MM.1S (cell line): ENCODE results near the gene LARGE1.

ENCODE experiments used
- DNase-seq: peaks from one replicate; pipeline ENCODE4 v3.0.0-alpha.2; 2015
- H2AFZ ChIP-seq: fragments of 300-600 bp; sonication (generic); 2 replicates; pipeline ENCODE4 v1.6.0; 2016; ENCODE audit warnings: antibody characterized with exemption, low read length
- H3F3A ChIP-seq: fragments of 300-600 bp; sonication (generic); 2 replicates; pipeline ENCODE4 v1.6.1; 2016; ENCODE audit warnings: mild to moderate bottlenecking, antibody characterized with exemption, low read length, moderate library complexity, mixed read lengths; ENCODE audit not compliant: insufficient read depth
- H3K27ac ChIP-seq: fragments of 300-600 bp; sonication (generic); 2 replicates; pipeline ENCODE4 v1.5.1; 2016; ENCODE audit warnings: mild to moderate bottlenecking, low read length
- H3K27me3 ChIP-seq: fragments of 300-600 bp; sonication (generic); replicated peaks from 2 replicates; pipeline ENCODE4 v1.6.0; 2016; ENCODE audit warnings: low read length; ENCODE audit not compliant: insufficient read depth
- H3K36me3 ChIP-seq: fragments of 300-600 bp; sonication (generic); replicated peaks from 2 replicates; pipeline ENCODE4 v1.6.1; 2016; ENCODE audit warnings: mild to moderate bottlenecking, low read length, mixed read lengths; ENCODE audit not compliant: insufficient read depth
- H3K4me1 ChIP-seq: fragments of 300-600 bp; sonication (generic); 2 replicates; pipeline ENCODE4 v1.6.1; 2016; ENCODE audit warnings: low read length, mixed read lengths
- H3K4me2 ChIP-seq: fragments of 300-600 bp; sonication (generic); 2 replicates; pipeline ENCODE4 v1.6.0; 2016; ENCODE audit warnings: low read depth, low read length
- H3K4me3 ChIP-seq: fragments of 300-600 bp; sonication (generic); 2 replicates; pipeline ENCODE4 v1.5.1; 2016; ENCODE audit warnings: low read length, mixed read lengths
- H3K79me2 ChIP-seq: fragments of 300-600 bp; sonication (generic); 2 replicates; pipeline ENCODE4 v1.6.1; 2016; ENCODE audit warnings: mixed run types, low read length, mixed read lengths
- H3K9ac ChIP-seq: fragments of 300-600 bp; sonication (generic); 2 replicates; pipeline ENCODE4 v1.6.1; 2016; ENCODE audit warnings: low read length, mixed read lengths
- H3K9me2 ChIP-seq: fragments of 300-600 bp; sonication (generic); replicated peaks from 2 replicates; pipeline ENCODE4 v1.6.1; 2016; ENCODE audit warnings: mild to moderate bottlenecking, low read length, mixed read lengths; ENCODE audit not compliant: insufficient read depth
- H3K9me3 ChIP-seq: fragments of 300-600 bp; sonication (generic); replicated peaks from 2 replicates; pipeline ENCODE4 v1.6.1; 2016; ENCODE audit warnings: mild to moderate bottlenecking, low read length, mixed read lengths; ENCODE audit not compliant: insufficient read depth
- H4K20me1 ChIP-seq: fragments of 300-600 bp; sonication (generic); 2 replicates; pipeline ENCODE4 v1.6.1; 2016; ENCODE audit warnings: mild to moderate bottlenecking, low read length, moderate library complexity, mixed read lengths; ENCODE audit not compliant: insufficient read depth
- EZH2 ChIP-seq: fragments of 300-600 bp; sonication (generic); optimal IDR thresholded peaks from 2 replicates; pipeline ENCODE3; 2017; ENCODE audit warnings: low read depth, mild to moderate bottlenecking, antibody characterized with exemption, low read length, mixed read lengths
- EZH2phosphoT487 ChIP-seq: fragments of 300-600 bp; sonication (generic); IDR thresholded peaks from 2 replicates; pipeline ENCODE4 v1.6.1; 2018; ENCODE audit warnings: antibody characterized with exemption, low read length
- TF ChIP-seq, protein P1 (sequence below): fragments of 300-600 bp; sonication (generic); IDR thresholded peaks from 2 replicates; pipeline ENCODE4 v1.5.1; 2016; ENCODE audit warnings: antibody characterized with exemption, low read length, mixed read lengths

LARGE1 gene

GRCh38 chr22:33589297-33589696, 331.0 kb downstream of the LARGE1 start:
- H3K36me3 ChIP-seq, result no peaks in the 10 kb centered on the region
- H3K4me3 ChIP-seq, result no peak overlapping the region
- no peak for DNase-seq
- no peaks in the 10 kb centered on the region for H3K27me3 ChIP-seq
- H3K9me2 ChIP-seq, result no peaks in the 10 kb centered on the region
- no peak overlapping the region for H3K9ac ChIP-seq
- TF ChIP-seq EZH2, result no peak
- TF ChIP-seq, protein P1, sequence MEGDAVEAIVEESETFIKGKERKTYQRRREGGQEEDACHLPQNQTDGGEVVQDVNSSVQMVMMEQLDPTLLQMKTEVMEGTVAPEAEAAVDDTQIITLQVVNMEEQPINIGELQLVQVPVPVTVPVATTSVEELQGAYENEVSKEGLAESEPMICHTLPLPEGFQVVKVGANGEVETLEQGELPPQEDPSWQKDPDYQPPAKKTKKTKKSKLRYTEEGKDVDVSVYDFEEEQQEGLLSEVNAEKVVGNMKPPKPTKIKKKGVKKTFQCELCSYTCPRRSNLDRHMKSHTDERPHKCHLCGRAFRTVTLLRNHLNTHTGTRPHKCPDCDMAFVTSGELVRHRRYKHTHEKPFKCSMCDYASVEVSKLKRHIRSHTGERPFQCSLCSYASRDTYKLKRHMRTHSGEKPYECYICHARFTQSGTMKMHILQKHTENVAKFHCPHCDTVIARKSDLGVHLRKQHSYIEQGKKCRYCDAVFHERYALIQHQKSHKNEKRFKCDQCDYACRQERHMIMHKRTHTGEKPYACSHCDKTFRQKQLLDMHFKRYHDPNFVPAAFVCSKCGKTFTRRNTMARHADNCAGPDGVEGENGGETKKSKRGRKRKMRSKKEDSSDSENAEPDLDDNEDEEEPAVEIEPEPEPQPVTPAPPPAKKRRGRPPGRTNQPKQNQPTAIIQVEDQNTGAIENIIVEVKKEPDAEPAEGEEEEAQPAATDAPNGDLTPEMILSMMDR, result no peak
- no peak for TF ChIP-seq EZH2phosphoT487
- H3K9me3 ChIP-seq, result no peaks in the 10 kb centered on the region
- H3K4me1 ChIP-seq, result no peaks in the 10 kb centered on the region
- H3K27ac ChIP-seq, result no peak overlapping the region
- H3K4me2 ChIP-seq, result no peak overlapping the region
- H4K20me1 ChIP-seq, result no peaks in the 10 kb centered on the region
- peaks cover 3% of the 10 kb centered on the region; the same call in 1 of the 2 replicates for H3K79me2 ChIP-seq
- no peak overlapping the region for H2AFZ ChIP-seq
- H3F3A ChIP-seq, result no peaks in the 10 kb centered on the region

- no peaks in the 10 kb centered on the region for H3K4me1 ChIP-seq
- H3K4me2 ChIP-seq, result no peak overlapping the region
- H3K9me2 ChIP-seq, result no peaks in the 10 kb centered on the region
- no peaks in the 10 kb centered on the region for H3F3A ChIP-seq
- no peaks in the 10 kb centered on the region for H3K27me3 ChIP-seq
- H3K79me2 ChIP-seq, result peaks cover 3% of the 10 kb centered on the region; the same call in 1 of the 2 replicates
- no peaks in the 10 kb centered on the region for H3K9me3 ChIP-seq
- no peak overlapping the region for H2AFZ ChIP-seq
- no peaks in the 10 kb centered on the region for H3K36me3 ChIP-seq
- no peak overlapping the region for H3K9ac ChIP-seq
- DNase-seq, result no peak
- H4K20me1 ChIP-seq, result no peaks in the 10 kb centered on the region
- H3K4me3 ChIP-seq, result no peak overlapping the region
- TF ChIP-seq EZH2phosphoT487 (no peak), EZH2 (no peak)
- TF ChIP-seq, protein P1, result no peak
- no peak overlapping the region for H3K27ac ChIP-seq
These were observed 331.4 kb downstream of the LARGE1 start for GRCh38 chr22:33588860-33589259.

GRCh38 chr22:33584152-33584551, 336.1 kb downstream of the LARGE1 start:
- no peaks in the 10 kb centered on the region for H3K36me3 ChIP-seq
- no peak overlapping the region for H3K9ac ChIP-seq
- H3K9me3 ChIP-seq, result no peaks in the 10 kb centered on the region
- no peak overlapping the region for H2AFZ ChIP-seq
- no peak overlapping the region for H3K4me3 ChIP-seq
- H3F3A ChIP-seq, result no peaks in the 10 kb centered on the region
- no peaks in the 10 kb centered on the region for H3K27me3 ChIP-seq
- H3K27ac ChIP-seq, result no peak overlapping the region
- H4K20me1 ChIP-seq, result no peaks in the 10 kb centered on the region
- no peaks in the 10 kb centered on the region for H3K9me2 ChIP-seq
- H3K4me1 ChIP-seq, result no peaks in the 10 kb centered on the region
- no peak for DNase-seq
- TF ChIP-seq EZH2phosphoT487 (no peak), EZH2 (no peak)
- TF ChIP-seq, protein P1, result no peak
- no peaks in the 10 kb centered on the region for H3K79me2 ChIP-seq
- no peak overlapping the region for H3K4me2 ChIP-seq
